H9 (cell line): ENCODE measurements around the gene CHID1. TPM values are rescaled to one million over a fixed set of nuclear protein-coding genes. Genes with fewer than 3 reads are reported as not detected.

ENCODE experiments used
- DNase-seq: peaks from one replicate; pipeline ENCODE4 v3.0.0-alpha.2; 2017
- H2AFZ ChIP-seq: one replicate; pipeline ENCODE4 v1.6.1; 2013; ENCODE audit warnings: mild to moderate bottlenecking, low read length, control low read depth, moderate library complexity
- H2AK5ac ChIP-seq: 2 replicates; pipeline ENCODE4 v1.6.1; 2013; ENCODE audit warnings: low read length, control low read depth, mixed read lengths; ENCODE audit not compliant: insufficient read length
- H2BK120ac ChIP-seq: one replicate; pipeline ENCODE4 v1.6.1; 2013; ENCODE audit warnings: low read depth, mild to moderate bottlenecking, low read length, control low read depth, inconsistent platforms; ENCODE audit not compliant: poor library complexity, severe bottlenecking
- H2BK12ac ChIP-seq: 2 replicates; pipeline ENCODE4 v1.6.1; 2013; ENCODE audit warnings: low read length, control low read depth, mixed read lengths, low read depth; ENCODE audit not compliant: insufficient read length
- H2BK15ac ChIP-seq: 2 replicates; pipeline ENCODE4 v1.6.1; 2013; ENCODE audit warnings: low read depth, low read length, control low read depth
- H2BK20ac ChIP-seq: one replicate; pipeline ENCODE4 v1.6.1; 2013; ENCODE audit warnings: low read depth, mild to moderate bottlenecking, low read length, control low read depth, inconsistent platforms; ENCODE audit not compliant: poor library complexity, severe bottlenecking
- H2BK5ac ChIP-seq: 2 replicates; pipeline ENCODE4 v1.6.1; 2013; ENCODE audit warnings: low read length, control low read depth, mixed read lengths; ENCODE audit not compliant: insufficient read length
- H3K14ac ChIP-seq: 2 replicates; pipeline ENCODE4 v1.6.1; 2013; ENCODE audit warnings: low read length, control low read depth; ENCODE audit not compliant: insufficient read depth
- H3K18ac ChIP-seq: 2 replicates; pipeline ENCODE4 v1.6.1; 2013; ENCODE audit warnings: low read depth, mild to moderate bottlenecking, mixed read lengths, low read length, control low read depth; ENCODE audit not compliant: insufficient read length
- H3K23ac ChIP-seq: 2 replicates; pipeline ENCODE4 v1.6.1; 2013; ENCODE audit warnings: low read length, control low read depth, mixed read lengths, low read depth; ENCODE audit not compliant: insufficient read length
- H3K23me2 ChIP-seq: 2 replicates; pipeline ENCODE4 v1.6.1; 2013; ENCODE audit warnings: low read depth, mild to moderate bottlenecking, mixed read lengths, low read length, control low read depth; ENCODE audit not compliant: insufficient read length, poor library complexity, severe bottlenecking
- H3K27ac ChIP-seq: 2 replicates; pipeline ENCODE4 v1.5.1; 2013; ENCODE audit warnings: low read length, control low read depth, mixed read lengths, low read depth; ENCODE audit not compliant: insufficient read length
- H3K27me3 ChIP-seq: 2 replicates; pipeline ENCODE4 v1.6.1; 2013; ENCODE audit warnings: low read length, control low read depth, inconsistent platforms; ENCODE audit not compliant: insufficient read depth
- H3K4ac ChIP-seq: 2 replicates; pipeline ENCODE4 v1.6.1; 2013; ENCODE audit warnings: low read depth, mild to moderate bottlenecking, control low read depth, inconsistent platforms, low read length, moderate library complexity
- H3K4me1 ChIP-seq: 2 replicates; pipeline ENCODE4 v1.6.1; 2013; ENCODE audit warnings: low read length, control low read depth, inconsistent platforms; ENCODE audit not compliant: insufficient read depth
- H3K4me2 ChIP-seq: 2 replicates; pipeline ENCODE4 v1.6.1; 2013; ENCODE audit warnings: low read length, control low read depth, mixed read lengths; ENCODE audit not compliant: insufficient read length, insufficient read depth
- H3K56ac ChIP-seq: 2 replicates; pipeline ENCODE4 v1.6.1; 2013; ENCODE audit warnings: low read depth, mild to moderate bottlenecking, mixed read lengths, low read length, control low read depth; ENCODE audit not compliant: insufficient read length
- H3K79me1 ChIP-seq: 2 replicates; pipeline ENCODE4 v1.6.1; 2013; ENCODE audit warnings: low read depth, mild to moderate bottlenecking, moderate library complexity, low read length, control low read depth, inconsistent platforms; ENCODE audit not compliant: insufficient read depth, poor library complexity, severe bottlenecking
- H3K79me2 ChIP-seq: 2 replicates; pipeline ENCODE4 v1.6.1; 2013; ENCODE audit warnings: low read length, control low read depth, inconsistent platforms; ENCODE audit not compliant: insufficient read depth
- H3K9ac ChIP-seq: 2 replicates; pipeline ENCODE4 v1.6.1; 2013; ENCODE audit warnings: low read length, control low read depth, mixed read lengths; ENCODE audit not compliant: insufficient read length; ENCODE audit errors: extremely low read depth
- H3K9me3 ChIP-seq: one replicate; pipeline ENCODE4 v1.6.1; 2013; ENCODE audit warnings: low read depth, low read length, inconsistent platforms; ENCODE audit not compliant: control insufficient read depth
- H3T11ph ChIP-seq: one replicate; pipeline ENCODE4 v1.6.1; 2013; ENCODE audit warnings: mild to moderate bottlenecking, low read length, control low read depth, inconsistent platforms
- H4K20me1 ChIP-seq: one replicate; pipeline ENCODE4 v1.6.1; 2013; ENCODE audit not compliant: control insufficient read depth, insufficient read length, insufficient read depth
- H4K5ac ChIP-seq: 2 replicates; pipeline ENCODE4 v1.6.1; 2013; ENCODE audit warnings: low read depth, mild to moderate bottlenecking, mixed read lengths, low read length, control low read depth; ENCODE audit not compliant: insufficient read length
- H4K8ac ChIP-seq: replicated peaks from 2 replicates; pipeline ENCODE4 v1.6.1; 2013; ENCODE audit warnings: low read length, control low read depth, mixed read lengths, low read depth; ENCODE audit not compliant: insufficient read length
- H4K91ac ChIP-seq: 2 replicates; pipeline ENCODE4 v1.6.1; 2013; ENCODE audit warnings: low read depth, mild to moderate bottlenecking, moderate library complexity, mixed read lengths, low read length, control low read depth; ENCODE audit not compliant: insufficient read length
- H3K27ac Mint-ChIP-seq, 3 experiments: 2 replicates in 2 of 3; 3 replicates in 1 of 3; pipeline ENCODE4 v1.8.0; 2020 to 2021; ENCODE audit warnings: mixed read lengths in 3 of 3, mild to moderate bottlenecking in 1 of 3, moderate library complexity in 1 of 3
- H3K27me3 Mint-ChIP-seq: 2 replicates; pipeline ENCODE4 v1.8.0; 2021; ENCODE audit warnings: low read depth, mild to moderate bottlenecking, moderate library complexity, mixed read lengths
- H3K36me3 Mint-ChIP-seq, 3 experiments: 2 replicates in 2 of 3; 3 replicates in 1 of 3; pipeline ENCODE4 v1.8.0; 2020 to 2021; ENCODE audit warnings: low read depth in 3 of 3, mixed read lengths in 3 of 3; ENCODE audit not compliant: insufficient read depth in 1 of 3
- H3K4me1 Mint-ChIP-seq, 2 experiments: 2 replicates each; pipeline ENCODE4 v1.8.0; 2020; ENCODE audit warnings: mixed read lengths in 2 of 2
- H3K4me3 Mint-ChIP-seq, 2 experiments: 2 replicates in 1 of 2; 3 replicates in 1 of 2; pipeline ENCODE4 v1.8.0; 2020 to 2021; ENCODE audit warnings: mild to moderate bottlenecking in 2 of 2, mixed read lengths in 2 of 2, moderate library complexity in 1 of 2
- H3K9me3 Mint-ChIP-seq, 2 experiments: 2 replicates in 1 of 2; 3 replicates in 1 of 2; pipeline ENCODE4 v1.8.0; 2020; ENCODE audit warnings: mild to moderate bottlenecking in 2 of 2, mixed read lengths in 2 of 2, moderate library complexity in 1 of 2
- CTCF ChIP-seq: fragments of 200-600 bp; sonication (generic); conservative IDR thresholded peaks from 3 replicates; pipeline ENCODE4 v1.8.0; 2021; ENCODE audit warnings: antibody characterized with exemption, mild to moderate bottlenecking
- WGBS: extraction: QIAGEN DNeasy Blood & Tissue Kit; methylation state at CpG from one replicate; pipeline ENCODE4 v1.1.7; 2013; ENCODE audit warnings: missing lambda C conversion rate, low lambda C conversion rate, mixed read lengths; ENCODE audit not compliant: insufficient read length; ENCODE audit errors: extremely low coverage; 5-methylcytosine and 5-hydroxymethylcytosine counted together
- total RNA-seq: library from RNA; stranded (reverse); gene quantifications from 2 replicates; pipeline ENCODE4 v1.2.1, GENCODE V29; 2021

The CHID1 gene
- total RNA-seq, 1 experiment from 2014 or later = 89.4 TPM

- Histone ChIP-seq H4K8ac (no peak overlapping the region), H3K23me2 (peaks cover 18% of the 10 kb centered on the region), H2BK15ac (no peak overlapping the region), H3K23ac (no peak overlapping the region), H3K18ac (no peak overlapping the region), H2AK5ac (no peak overlapping the region), H3K79me1 (no peaks in the 10 kb centered on the region), H2BK120ac (no peak overlapping the region), H4K20me1 (no peaks in the 10 kb centered on the region), H3K4ac (no peak overlapping the region), H4K91ac (no peak overlapping the region), H3K27ac (no peak overlapping the region), H3K27me3 (peaks cover 9% of the 10 kb centered on the region; the same call in 1 of the 2 replicates), H4K5ac (no peak overlapping the region), H2BK5ac (no peak overlapping the region), H3K9me3 (no peaks in the 10 kb centered on the region), H3K4me1 (no peaks in the 10 kb centered on the region; the same call in 1 of the 2 replicates), H3K4me2 (no peak overlapping the region), H2BK20ac (no peak overlapping the region), H3T11ph (no peak overlapping the region), H2BK12ac (no peak overlapping the region), H3K14ac (no peak overlapping the region; the same call in 1 of the 2 replicates), H2AFZ (no peak overlapping the region), H3K56ac (no peak overlapping the region), H3K79me2 (no peaks in the 10 kb centered on the region), H3K9ac (no peak overlapping the region)
- H3K4me1 Mint-ChIP-seq = peaks cover 15 to 32% of the 10 kb centered on the region in 2 experiments
- peak; percentile 61 for DNase-seq
- no peaks in the 10 kb centered on the region for H3K9me3 Mint-ChIP-seq
- no peak for TF ChIP-seq CTCF
- peak overlapping the region; percentile 65 to 79; a peak in 4 of 5 replicates for H3K4me3 Mint-ChIP-seq
- no CpG with 5 or more reads among the region's 31 CpGs for WGBS
- peaks cover 18% of the 10 kb centered on the region for H3K27me3 Mint-ChIP-seq
- no peak overlapping the region for H3K27ac Mint-ChIP-seq
- peaks cover 10 to 38% (median 28%) of the 10 kb centered on the region in 3 experiments; a peak in 6 of 7 replicates for H3K36me3 Mint-ChIP-seq
Measured at GRCh38 chr11:834371-835316, 76.0 kb downstream of the CHID1 start.
